HL-60 (cell line): ENCODE measurements around the gene DMRTB1.

Source experiments
- DNase-seq, 2 experiments: peaks; one replicate each; pipeline ENCODE4 v3.0.0-alpha.2; 2010 to 2020; ENCODE audit warnings: low read depth in 1 of 2, low spot score in 1 of 2
- H3K27ac ChIP-seq: fragments of 250-450 bp; sonication (Bioruptor Pico); replicated peaks from 2 replicates; pipeline ENCODE4 v1.5.1; 2020; ENCODE audit warnings: mild to moderate bottlenecking, moderate library complexity
- H3K27me3 ChIP-seq: fragments of 250-450 bp; sonication (Bioruptor Pico); 2 replicates; pipeline ENCODE4 v1.5.1; 2021; ENCODE audit warnings: mild to moderate bottlenecking, moderate library complexity; ENCODE audit not compliant: insufficient read depth, poor library complexity, severe bottlenecking
- H3K4me3 ChIP-seq: replicated peaks from 2 replicates; pipeline ENCODE4 v1.5.1; 2011; ENCODE audit warnings: mild to moderate bottlenecking, control low read depth, low read length; ENCODE audit not compliant: insufficient read depth
- GABPA ChIP-seq: IDR thresholded peaks from 2 replicates; pipeline ENCODE4 v1.6.1; 2012; ENCODE audit warnings: low read depth
- POLR2AphosphoS5 ChIP-seq: IDR thresholded peaks from 2 replicates; pipeline ENCODE4 v1.6.1; 2012; ENCODE audit warnings: low read depth
- SPI1 ChIP-seq: IDR thresholded peaks from 2 replicates; pipeline ENCODE4 v1.6.1; 2012; ENCODE audit warnings: low read depth, mild to moderate bottlenecking, borderline replicate concordance
- long read RNA-seq: library from polyadenylated mRNA; unstranded; transcript quantifications from one replicate; pipeline ENCODE4 v2.0.0, GENCODE V29; 2020
- TF ChIP-seq, protein P1 (sequence below): IDR thresholded peaks from 2 replicates; pipeline ENCODE4 v1.6.1; 2012; ENCODE audit warnings: low read depth; ENCODE audit not compliant: insufficient replicate concordance
- TF ChIP-seq, protein P2 (sequence below): IDR thresholded peaks from one replicate; pipeline ENCODE4 v1.5.1; 2011; ENCODE audit warnings: low read length, control low read depth, inconsistent platforms; ENCODE audit not compliant: insufficient read depth

The DMRTB1 gene
- long read RNA-seq = 0 reads

DNA sequence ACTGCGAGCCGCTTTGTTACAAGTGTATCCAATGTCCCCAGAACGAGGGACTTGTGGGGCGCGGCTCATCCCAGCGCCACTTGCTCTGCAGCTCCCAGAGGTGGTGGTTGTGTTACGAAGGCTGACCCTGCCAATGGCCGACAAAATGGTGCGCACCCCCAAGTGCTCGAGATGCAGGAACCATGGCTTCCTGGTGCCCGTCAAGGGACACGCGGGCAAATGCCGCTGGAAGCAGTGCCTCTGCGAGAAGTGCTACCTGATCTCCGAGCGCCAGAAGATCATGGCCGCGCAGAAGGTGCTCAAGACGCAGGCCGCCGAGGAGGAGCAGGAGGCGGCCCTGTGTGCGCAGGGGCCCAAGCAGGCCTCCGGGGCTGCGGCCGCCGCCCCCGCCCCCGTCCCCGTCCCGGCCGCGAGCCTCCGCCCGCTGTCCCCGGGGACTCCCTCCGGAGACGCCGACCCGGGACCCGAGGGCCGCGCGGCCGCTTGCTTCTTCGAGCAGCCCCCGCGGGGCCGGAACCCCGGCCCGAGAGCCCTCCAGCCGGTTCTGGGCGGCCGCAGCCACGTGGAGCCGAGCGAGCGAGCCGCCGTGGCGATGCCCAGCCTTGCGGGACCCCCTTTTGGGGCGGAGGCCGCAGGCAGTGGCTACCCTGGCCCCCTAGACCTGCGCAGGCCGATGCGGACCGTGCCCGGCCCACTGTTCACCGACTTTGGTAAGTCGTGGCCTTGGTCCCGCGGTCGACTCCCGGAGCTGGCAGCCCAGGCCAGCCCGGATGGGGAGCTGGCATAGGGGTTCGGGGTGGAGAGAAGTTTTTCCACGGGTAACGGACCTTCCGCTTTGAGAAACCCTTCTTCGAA lies at the start of gene DMRTB1:
TSS of gene DMRTB1 (plus strand) at position 79 of the 855 bp plus-strand sequence. CDS start at position 134, 55 bp downstream.
- TF ChIP-seq, protein P1, sequence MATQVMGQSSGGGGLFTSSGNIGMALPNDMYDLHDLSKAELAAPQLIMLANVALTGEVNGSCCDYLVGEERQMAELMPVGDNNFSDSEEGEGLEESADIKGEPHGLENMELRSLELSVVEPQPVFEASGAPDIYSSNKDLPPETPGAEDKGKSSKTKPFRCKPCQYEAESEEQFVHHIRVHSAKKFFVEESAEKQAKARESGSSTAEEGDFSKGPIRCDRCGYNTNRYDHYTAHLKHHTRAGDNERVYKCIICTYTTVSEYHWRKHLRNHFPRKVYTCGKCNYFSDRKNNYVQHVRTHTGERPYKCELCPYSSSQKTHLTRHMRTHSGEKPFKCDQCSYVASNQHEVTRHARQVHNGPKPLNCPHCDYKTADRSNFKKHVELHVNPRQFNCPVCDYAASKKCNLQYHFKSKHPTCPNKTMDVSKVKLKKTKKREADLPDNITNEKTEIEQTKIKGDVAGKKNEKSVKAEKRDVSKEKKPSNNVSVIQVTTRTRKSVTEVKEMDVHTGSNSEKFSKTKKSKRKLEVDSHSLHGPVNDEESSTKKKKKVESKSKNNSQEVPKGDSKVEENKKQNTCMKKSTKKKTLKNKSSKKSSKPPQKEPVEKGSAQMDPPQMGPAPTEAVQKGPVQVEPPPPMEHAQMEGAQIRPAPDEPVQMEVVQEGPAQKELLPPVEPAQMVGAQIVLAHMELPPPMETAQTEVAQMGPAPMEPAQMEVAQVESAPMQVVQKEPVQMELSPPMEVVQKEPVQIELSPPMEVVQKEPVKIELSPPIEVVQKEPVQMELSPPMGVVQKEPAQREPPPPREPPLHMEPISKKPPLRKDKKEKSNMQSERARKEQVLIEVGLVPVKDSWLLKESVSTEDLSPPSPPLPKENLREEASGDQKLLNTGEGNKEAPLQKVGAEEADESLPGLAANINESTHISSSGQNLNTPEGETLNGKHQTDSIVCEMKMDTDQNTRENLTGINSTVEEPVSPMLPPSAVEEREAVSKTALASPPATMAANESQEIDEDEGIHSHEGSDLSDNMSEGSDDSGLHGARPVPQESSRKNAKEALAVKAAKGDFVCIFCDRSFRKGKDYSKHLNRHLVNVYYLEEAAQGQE = no peak
- no peak for TF ChIP-seq GABPA
- no peak for TF ChIP-seq SPI1
- TF ChIP-seq POLR2AphosphoS5 = no peak
- TF ChIP-seq, protein P2, sequence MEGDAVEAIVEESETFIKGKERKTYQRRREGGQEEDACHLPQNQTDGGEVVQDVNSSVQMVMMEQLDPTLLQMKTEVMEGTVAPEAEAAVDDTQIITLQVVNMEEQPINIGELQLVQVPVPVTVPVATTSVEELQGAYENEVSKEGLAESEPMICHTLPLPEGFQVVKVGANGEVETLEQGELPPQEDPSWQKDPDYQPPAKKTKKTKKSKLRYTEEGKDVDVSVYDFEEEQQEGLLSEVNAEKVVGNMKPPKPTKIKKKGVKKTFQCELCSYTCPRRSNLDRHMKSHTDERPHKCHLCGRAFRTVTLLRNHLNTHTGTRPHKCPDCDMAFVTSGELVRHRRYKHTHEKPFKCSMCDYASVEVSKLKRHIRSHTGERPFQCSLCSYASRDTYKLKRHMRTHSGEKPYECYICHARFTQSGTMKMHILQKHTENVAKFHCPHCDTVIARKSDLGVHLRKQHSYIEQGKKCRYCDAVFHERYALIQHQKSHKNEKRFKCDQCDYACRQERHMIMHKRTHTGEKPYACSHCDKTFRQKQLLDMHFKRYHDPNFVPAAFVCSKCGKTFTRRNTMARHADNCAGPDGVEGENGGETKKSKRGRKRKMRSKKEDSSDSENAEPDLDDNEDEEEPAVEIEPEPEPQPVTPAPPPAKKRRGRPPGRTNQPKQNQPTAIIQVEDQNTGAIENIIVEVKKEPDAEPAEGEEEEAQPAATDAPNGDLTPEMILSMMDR = no peak
- H3K4me3 ChIP-seq = no peak within 1 kb of the TSS
- no peaks in the 10 kb centered on the region for H3K27me3 ChIP-seq
- no peak within 1 kb of the TSS for H3K27ac ChIP-seq
- DNase-seq = no peak

DNA sequence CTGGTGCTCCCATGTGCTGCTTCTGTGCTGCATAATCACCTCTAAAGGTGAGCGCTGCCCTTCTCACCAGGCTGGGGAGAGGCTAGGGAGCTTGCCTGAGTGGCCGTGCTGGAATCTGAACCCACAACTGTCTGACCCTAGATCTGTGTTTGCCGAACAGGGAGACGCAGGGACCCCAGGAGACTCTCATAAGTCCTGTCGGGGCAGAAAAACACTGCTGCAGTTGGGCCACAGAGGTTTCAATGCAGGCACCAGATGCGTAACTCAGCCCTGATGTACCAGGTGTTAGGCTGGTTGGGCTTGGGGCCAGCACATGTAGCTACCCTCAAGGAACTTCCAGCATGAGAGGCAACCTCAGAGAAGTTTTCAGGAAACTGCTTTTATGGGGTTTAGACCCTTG lies 49.5 kb upstream of the DMRTB1 start:
- Histone ChIP-seq H3K27me3 (peaks cover 3% of the 10 kb centered on the region), H3K27ac (no peak overlapping the region), H3K4me3 (no peak overlapping the region)
- TF ChIP-seq, protein P2 = no peak
- TF ChIP-seq SPI1 = no peak
- TF ChIP-seq POLR2AphosphoS5 = no peak
- TF ChIP-seq GABPA = no peak
- TF ChIP-seq, protein P1 = no peak
- DNase-seq = no peak

GRCh38 chr1:53410100-53410541 lies 49.1 kb upstream of the DMRTB1 start:
- TF ChIP-seq, protein P2 = no peak
- no peak for TF ChIP-seq SPI1
- no peak for TF ChIP-seq GABPA
- TF ChIP-seq, protein P1 = no peak
- no peak for TF ChIP-seq POLR2AphosphoS5
- no peak for DNase-seq
- H3K4me3 ChIP-seq = no peak overlapping the region

More at GRCh38 chr1:53410100-53410541, 49.1 kb upstream of the DMRTB1 start:
- H3K27ac ChIP-seq = no peak overlapping the region
- peaks cover 2% of the 10 kb centered on the region for H3K27me3 ChIP-seq
